DMS153 (cell line): Measurements from ENCODE around the gene KIAA0040.
"Not testable (repeated sequence)": the region's sequence is repeated elsewhere in the genome, so short reads cannot be mapped to it uniquely, and the experiment has no call there.

Source experiments
- DNase-seq: peaks from one replicate; lab custom pipeline; 2025; lab: John Stamatoyannopoulos, UW

KIAA0040 gene

DNA sequence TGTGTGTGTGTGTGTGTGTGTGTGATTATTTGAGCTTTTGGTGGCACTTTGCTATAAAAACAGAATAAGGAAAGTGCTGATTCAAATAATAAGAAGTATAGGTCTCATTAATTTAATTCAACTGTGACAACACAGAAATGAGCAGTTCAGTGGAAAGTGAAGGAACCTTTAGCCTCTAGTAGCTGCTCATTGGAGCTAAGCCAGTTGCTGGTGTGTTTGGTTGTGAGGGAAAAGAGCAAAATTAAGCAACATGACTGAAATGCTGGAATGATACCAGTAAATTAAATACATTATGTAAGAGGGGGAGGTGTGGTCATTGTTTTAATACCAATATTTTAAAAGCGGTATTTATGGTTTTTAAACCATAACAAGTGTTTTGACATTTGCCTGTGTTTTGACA lies 55.2 kb downstream of the KIAA0040 start:
- DNase-seq: no peak

- no peak for DNase-seq
Observed at GRCh38 chr1:175136246-175136645, 56.3 kb downstream of the KIAA0040 start.

DNA sequence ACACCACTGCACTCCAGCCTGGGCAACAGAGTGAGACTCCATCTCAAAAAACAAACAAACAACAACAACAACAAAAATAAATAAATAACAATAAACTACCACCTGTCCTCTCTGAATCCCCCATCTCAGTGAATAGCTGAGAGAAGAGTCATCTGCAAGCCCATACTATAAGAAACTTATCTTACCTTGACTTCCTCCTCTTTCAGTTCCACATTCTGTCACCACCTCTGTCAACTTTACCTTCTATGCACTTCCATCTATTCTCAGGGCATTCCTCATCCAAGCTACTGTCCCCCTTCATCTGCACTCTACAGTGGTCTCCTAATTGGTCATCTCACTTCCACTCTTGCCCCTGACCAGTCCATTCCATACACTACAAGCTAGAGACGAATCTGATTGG lies 58.1 kb downstream of the KIAA0040 start:
- no peak for DNase-seq

- no peak for DNase-seq
Observed at GRCh38 chr1:175133673-175134435, 58.7 kb downstream of the KIAA0040 start.

GRCh38 chr1:175132436-175132835 lies 60.1 kb downstream of the KIAA0040 start:
- DNase-seq: no peak

GRCh38 chr1:175131095-175131494 lies 61.5 kb downstream of the KIAA0040 start:
- DNase-seq: no peak

DNA sequence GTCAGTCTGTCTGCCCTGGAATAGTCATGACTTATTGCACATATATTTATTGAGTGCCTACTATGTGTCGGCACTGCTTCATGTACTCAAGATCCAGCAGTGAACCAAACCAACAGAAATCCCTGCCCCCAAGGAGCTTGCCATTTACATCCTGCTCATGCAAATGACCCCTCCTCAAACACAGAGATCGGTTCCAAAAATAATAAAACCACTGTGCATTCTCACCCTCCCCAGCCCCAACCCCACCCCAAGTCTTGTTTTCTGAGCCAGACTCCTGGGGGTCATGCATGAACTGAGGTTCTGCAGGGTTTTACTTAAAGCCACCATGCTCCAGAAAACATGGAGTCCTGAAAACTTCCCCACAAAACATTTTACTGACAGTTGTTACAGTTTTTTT lies 61.9 kb downstream of the KIAA0040 start:
- DNase-seq: no peak

GRCh38 chr1:175129997-175130648 lies 62.5 kb downstream of the KIAA0040 start:
- no peak for DNase-seq

- no peak for DNase-seq
Observed at GRCh38 chr1:175129644-175129996, 63.0 kb downstream of the KIAA0040 start.

DNA sequence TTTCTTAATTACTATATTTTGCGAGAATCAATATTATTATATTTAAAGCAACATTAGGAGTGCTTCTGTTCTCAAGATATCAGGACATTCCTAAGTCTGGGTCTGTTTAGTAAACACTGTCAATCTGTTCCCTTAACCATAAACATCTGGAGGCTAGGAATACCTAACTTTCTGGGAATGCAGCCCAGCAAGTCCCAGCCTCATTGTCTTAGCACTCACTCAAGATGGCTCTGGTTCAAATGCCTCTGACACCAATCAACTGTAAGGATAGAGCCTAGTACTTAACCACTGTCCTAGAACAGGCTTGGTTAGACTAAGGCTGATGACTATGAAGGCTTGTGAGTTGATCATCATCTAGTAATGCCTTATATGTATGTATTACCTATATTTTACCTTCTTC lies 63.4 kb downstream of the KIAA0040 start:
- DNase-seq: no peak

- no peak for DNase-seq
Observed at GRCh38 chr1:175128523-175128922, 64.1 kb downstream of the KIAA0040 start.

DNA sequence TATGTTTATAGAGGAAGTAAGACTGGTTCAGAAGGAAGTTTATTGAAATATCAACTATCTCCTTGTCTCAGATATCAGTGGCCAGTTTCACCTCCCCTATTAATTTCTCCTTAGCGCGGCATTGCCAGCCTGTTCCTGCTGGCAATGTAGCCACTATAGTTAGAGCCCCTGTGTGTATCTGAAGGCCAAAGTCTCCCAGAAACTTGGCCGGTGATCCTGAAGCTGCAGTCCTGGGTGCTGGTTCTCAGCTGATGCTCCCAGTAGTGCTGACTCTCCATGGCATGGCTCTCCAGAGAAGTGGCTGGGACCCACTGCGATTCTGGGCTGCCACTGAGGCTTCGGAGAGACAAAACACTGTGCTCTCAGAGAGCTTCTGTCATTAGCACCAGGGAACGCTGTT lies 65.0 kb downstream of the KIAA0040 start:
- DNase-seq: no peak

DNA sequence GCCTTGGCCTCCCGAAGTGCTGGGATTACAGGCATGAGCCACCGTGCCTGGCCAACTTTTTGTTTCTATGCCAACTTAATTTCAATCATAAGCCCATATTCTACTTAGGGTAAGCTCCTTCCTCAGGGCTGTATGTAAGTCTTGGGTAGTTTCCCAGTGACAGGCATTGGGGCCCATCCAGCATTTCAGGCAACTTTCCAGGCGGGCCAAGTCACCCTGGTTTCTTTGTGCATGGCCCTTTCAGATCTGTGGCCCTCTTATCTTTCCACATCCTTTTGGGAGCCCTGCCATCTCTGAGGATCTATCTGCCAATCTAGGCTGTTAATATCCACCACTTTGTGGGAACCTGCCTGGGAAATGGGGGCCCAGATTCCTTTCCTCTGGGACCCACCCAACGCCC lies 66.2 kb downstream of the KIAA0040 start:
- DNase-seq: no peak

GRCh38 chr1:175124861-175125260 lies 67.7 kb downstream of the KIAA0040 start:
- DNase-seq: no peak

DNA sequence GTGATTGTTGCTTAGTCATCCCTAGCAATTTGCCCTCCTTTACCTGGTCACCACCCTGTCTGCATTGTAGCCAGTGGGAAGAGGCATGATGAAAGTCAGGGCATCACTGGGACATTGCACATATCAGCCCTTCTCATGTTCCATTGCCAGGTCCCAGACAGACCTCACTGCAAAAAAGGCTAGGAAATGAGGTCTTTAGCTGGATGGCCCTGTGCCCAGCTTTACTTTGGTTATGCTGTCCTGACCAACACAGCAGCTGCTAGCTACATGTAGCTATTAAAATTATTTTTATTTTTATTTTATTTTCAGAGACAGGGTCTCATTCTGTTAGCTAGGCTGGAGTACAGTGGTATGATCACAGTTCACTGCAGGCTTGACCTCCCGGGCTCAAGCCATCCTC lies 72.1 kb downstream of the KIAA0040 start:
- no peak for DNase-seq

DNA sequence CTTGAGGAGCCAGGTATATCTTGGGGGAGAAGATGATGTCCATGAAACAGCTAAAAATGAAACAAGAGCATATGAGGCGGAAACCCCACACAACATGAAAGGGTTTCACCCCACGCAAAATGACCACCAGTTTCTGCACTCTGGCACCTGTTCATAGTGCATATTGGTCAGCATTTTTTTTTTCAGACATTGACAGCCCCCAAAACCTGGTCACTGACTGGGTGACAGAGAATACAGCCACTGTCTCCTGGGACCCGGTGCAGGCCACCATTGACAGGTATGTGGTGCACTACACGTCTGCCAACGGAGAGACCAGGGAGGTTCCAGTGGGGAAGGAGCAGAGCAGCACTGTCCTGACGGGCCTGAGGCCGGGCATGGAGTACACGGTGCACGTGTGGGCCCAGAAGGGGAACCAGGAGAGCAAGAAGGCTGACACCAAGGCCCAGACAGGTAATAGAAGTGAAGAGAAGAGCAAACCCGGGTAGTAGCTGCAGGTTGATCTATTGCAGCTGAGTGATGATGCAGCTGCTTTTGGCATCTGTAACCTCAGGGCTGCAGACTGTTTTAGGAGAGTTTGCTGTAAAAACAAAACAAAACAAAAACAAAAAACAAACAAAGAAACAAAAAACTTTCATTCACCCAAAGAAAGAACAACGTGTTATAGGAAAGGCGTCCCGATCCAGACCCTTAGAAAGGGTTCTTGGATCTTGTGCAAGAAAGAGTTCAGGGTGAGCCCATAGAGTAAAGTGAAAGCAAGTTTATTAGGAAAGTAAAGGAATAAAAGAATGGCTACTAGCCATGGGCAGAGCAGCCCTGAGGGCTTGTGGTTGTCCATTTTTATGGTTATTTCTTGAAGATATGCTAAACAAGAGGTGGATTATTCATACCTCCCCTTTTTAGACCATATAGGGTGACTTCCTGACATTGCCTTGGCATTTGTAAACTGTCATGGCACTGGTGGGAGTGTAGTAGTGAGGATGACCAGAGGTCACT lies 73.9 kb downstream of the KIAA0040 start:
- no peak for DNase-seq

GRCh38 chr1:175116903-175117302 lies 75.7 kb downstream of the KIAA0040 start:
- no peak for DNase-seq

- DNase-seq: no peak
Observed at GRCh38 chr1:175116210-175116798, 76.3 kb downstream of the KIAA0040 start.

DNA sequence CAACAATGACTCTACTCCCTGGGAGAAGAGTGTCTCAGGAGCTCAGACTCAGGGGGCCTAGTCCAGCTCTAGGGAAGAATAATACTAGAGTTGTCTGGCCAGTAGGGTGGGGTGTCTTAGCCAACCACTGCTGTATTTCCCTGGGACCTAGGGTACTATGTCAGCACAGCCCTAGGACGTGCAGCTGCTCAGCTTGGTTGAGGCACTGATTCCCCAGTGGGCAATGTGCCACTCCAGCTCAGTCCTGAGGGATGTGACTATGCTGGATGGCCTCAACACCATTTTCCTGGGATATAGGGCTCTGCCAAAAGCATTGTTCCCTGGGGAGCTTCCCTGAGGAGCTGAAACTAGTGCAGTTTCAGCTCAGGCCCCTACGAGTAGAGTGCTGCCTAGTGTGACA lies 77.6 kb downstream of the KIAA0040 start:
- no peak for DNase-seq

DNA sequence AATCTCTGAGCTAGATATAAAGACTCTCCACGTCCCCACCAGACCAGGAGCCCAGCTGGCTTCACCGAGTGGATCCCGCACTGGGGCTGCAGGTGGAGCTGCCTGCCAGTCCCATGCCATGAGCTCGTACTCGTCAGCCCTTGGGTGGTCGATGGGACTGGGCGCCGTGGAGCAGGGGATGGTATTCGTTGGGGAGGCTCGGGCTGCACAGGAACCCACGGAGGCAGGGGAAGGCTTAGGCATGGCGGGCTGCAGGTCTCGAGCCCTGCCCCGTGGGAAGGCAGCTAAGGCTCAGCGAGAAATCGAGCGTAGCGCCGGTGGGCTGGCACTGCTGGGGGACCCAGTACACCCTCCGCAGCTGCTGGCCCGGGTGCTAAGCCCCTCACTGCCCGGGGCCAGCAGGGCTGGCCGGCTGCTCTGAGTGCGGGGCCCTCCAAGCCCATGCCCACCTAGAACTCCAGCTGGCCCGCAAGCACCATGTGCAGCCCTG lies 84.2 kb downstream of the KIAA0040 start:
- DNase-seq: not testable (repeated sequence)
